ENCODE measurements around the gene PIGS. TPM values are rescaled to one million over a fixed set of nuclear protein-coding genes. Genes with fewer than 3 reads are reported as not detected.
A peak's percentile ranks its signal among the peaks of the same experiment; 100 is the strongest.

Gene PIGS
- total RNA-seq, 2 experiments from 2014 or later = 61.0 to 66.2 TPM

DNA sequence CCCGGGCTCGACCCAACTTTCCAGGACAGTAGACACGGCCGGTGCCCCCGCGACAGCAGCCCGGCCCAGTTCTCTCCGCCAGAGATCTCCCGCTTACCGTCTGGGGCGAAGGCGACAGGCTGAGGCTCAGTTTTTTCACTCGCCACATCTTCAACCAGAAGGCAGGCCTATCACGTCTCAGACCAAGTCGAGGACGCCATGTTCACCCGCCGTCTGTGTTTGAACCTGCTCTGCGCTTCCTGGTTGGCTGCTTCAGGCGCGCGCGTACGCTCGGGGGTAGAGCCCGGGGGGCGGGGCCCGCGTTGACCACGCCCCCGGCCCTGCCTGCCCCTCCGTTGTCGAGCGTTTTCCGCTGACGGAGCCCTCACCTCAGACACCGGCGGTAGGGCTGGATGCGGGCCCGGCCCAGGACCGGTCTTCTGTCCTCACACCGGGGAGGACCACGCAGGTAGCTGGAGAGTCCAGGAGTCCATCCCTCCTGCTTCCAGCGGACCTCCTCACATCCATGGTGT lies 27.5 kb upstream of the PIGS start, which contains the start of gene SPAG5:
TSS of gene SPAG5 (minus strand) at position 227 of the 512 bp plus-strand sequence. CDS start at position 148, 79 bp downstream.
- H3K27ac Mint-ChIP-seq = peak within 1 kb of the TSS; percentile 99

DNA sequence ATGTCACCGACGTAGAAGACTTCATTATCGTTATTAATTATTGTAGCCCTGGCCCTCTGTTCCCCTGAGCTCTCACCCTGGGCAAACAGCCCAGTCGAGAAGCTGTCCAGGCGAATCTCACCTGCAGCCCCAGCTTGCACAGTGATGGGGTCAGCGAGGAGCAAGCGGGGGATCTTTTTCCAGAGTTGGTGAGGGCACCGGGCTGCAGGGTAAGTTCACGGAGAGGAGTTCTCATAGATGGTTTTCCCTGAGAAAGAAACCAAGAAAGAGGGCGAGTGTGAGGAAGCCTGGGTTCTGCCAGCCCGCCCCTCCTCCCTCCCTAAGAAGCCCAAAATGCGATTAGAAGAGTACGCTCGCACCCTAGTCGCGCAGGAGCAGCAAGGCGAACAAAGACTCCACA lies 27.1 kb upstream of the PIGS start:
- Mint-ChIP-seq H3K4me3 (peak overlapping the region; percentile 92), H3K27ac (peak overlapping the region; percentile 99), H3K9me3 (ENCODE audit: low read depth) (no peaks in the 10 kb centered on the region), H3K36me3 (peaks cover 13% of the 10 kb centered on the region), H3K4me1 (peaks cover 21% of the 10 kb centered on the region), H3K27me3 (no peaks in the 10 kb centered on the region)
- CTCF ChIA-PET = interaction anchor here (0.7 to 1.5 kb wide), 9 partner anchors 14 to 63 kb away, joined by 3 to 5 read pairs (median 4); partner anchors contain the start of genes ALDOC, BLTP2, SDF2 and SUPT6H
- no peak for ATAC-seq
- DNase-seq = no peak

More for the DNA sequence above, 27.5 kb upstream of the PIGS start, which contains the start of gene SPAG5:
- peaks cover 20% of the 10 kb centered on the region for H3K4me1 Mint-ChIP-seq
- peaks cover 12% of the 10 kb centered on the region for H3K36me3 Mint-ChIP-seq
- DNase-seq = peak; percentile 96
- CTCF ChIA-PET = interaction anchor here (0.9 to 1.5 kb wide), 9 partner anchors 14 to 63 kb away, joined by 3 to 8 read pairs (median 4); partner anchors contain the start of genes ALDOC, BLTP2, SDF2 and SUPT6H
- H3K4me3 Mint-ChIP-seq = peak within 1 kb of the TSS; percentile 92
- peak; percentile 93 for ATAC-seq
- H3K27me3 Mint-ChIP-seq = no peaks in the 10 kb centered on the region
- H3K9me3 Mint-ChIP-seq (ENCODE audit: low read depth) = no peaks in the 10 kb centered on the region

DNA sequence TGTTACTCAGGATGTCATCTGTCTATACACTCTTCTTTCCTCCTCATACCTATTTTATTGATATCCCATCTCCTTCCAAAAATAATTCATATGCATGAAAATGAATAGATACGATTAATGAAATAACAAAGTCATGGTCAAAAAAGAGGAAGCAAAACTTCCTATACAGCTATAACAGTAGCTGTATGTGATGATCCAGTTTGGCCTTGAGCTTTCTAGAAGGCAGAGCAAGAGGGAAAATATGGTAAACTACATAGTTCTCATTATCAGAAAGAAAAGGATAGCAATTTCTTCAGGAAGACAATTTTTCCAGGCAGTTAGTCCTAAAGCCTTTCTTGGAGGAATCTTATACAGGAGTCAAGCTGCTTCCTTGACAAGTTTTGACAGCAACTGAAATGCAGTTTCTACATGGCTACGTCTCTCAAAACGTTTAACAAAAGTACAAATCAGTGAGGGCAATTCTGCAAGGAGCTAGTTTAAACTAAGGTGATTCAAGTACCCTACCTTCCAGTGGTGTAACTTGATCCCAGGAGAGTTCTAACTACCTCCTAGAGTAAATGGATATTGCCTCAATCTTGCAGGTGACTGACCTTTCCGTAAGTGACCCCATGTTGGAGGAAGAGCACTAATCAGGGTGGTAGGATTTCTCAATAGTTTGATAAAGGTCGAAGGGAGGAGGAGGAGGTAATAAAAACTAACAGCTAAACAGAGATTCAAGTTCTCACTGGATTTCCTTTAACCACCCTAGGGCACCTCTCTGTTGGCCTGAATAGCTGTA lies 26.5 kb upstream of the PIGS start:
- no peak for DNase-seq
- Mint-ChIP-seq H3K36me3 (peaks cover 19% of the 10 kb centered on the region), H3K9me3 (ENCODE audit: low read depth) (no peaks in the 10 kb centered on the region), H3K4me1 (peaks cover 25% of the 10 kb centered on the region), H3K27me3 (no peaks in the 10 kb centered on the region), H3K4me3 (peak overlapping the region; percentile 92), H3K27ac (peak overlapping the region; percentile 99)
- CTCF ChIA-PET = interaction anchor here (0.7 to 1.5 kb wide), 8 partner anchors 15 to 64 kb away, joined by 3 to 5 read pairs (median 4); partner anchors contain the start of genes ALDOC, BLTP2, SDF2 and SUPT6H
- no peak for ATAC-seq

DNA sequence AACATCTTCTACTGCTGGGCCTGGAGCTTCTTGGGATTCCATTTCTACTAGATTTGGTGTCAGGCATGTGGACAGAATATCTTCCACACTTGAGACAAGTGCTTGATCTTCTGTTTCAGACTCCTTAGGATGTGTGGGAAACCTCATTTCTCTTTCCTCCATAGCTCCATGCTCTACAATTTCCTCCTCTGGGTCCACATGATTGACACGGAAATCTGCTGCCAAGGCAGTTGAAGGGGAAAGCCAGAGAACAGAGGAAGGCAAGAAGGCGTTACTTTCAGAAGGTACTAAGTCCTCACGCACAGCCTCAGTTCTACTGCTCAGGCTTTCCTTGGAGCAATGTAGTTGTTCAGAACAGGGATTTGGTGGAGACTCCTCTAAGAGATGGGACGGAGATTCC lies 20.9 kb upstream of the PIGS start:
- Mint-ChIP-seq H3K36me3 (peaks cover 45% of the 10 kb centered on the region), H3K27ac (peak overlapping the region; percentile 9), H3K4me3 (no peak overlapping the region), H3K4me1 (peaks cover 13% of the 10 kb centered on the region), H3K27me3 (no peaks in the 10 kb centered on the region), H3K9me3 (ENCODE audit: low read depth) (no peaks in the 10 kb centered on the region)
- no peak for ATAC-seq
- CTCF ChIA-PET = interaction anchor here (1.2 kb wide), 1 partner anchor 310 kb away, joined by 3 read pairs; the partner anchor contains the start of gene DHRS13
- no peak for DNase-seq

DNA sequence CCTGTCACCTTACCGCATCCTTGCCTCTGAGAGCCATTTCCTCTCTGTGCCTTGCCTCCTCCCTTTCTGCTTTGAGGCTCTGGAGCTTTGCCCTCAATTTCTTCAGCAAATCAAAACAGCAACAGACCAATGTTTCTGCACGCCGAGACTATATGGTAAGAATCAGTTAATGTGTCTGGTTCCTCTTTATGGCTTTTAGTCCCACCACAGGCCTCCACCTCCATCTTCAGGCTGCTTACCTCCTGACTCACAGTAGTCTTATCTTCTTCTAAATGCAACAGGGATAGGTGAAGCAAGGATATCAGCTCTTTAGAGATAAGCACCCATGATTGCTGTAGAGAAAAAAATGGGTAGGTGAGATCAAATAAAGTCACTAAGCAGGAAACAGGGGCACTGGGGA lies 14.5 kb upstream of the PIGS start:
- H3K4me1 Mint-ChIP-seq = peaks cover 3% of the 10 kb centered on the region
- CTCF ChIA-PET = no interaction called here
- H3K27me3 Mint-ChIP-seq = no peaks in the 10 kb centered on the region
- H3K4me3 Mint-ChIP-seq = no peak overlapping the region
- DNase-seq (no peak), ATAC-seq (no peak)
- H3K27ac Mint-ChIP-seq = no peak overlapping the region
- no peaks in the 10 kb centered on the region for H3K9me3 Mint-ChIP-seq (ENCODE audit: low read depth)
- peaks cover 36% of the 10 kb centered on the region for H3K36me3 Mint-ChIP-seq

DNA sequence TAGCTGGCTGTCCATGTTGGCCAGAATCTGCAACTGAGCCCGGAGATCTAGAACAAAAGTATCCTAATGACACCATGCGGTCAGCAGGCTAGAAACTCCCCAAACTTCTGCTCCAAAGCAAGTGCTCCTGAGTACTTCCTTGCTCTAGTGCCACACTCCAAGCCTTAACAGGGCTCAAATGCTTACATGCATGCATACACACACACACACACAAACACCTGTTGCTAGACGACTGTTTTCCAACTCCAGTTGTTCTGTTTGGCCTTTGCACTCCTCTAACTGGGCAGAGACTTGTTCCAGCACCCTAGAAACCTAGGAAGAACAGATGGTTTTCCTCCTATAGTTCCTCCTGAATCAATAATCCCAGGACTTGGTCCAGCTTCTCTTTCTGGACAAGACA lies 13.1 kb upstream of the PIGS start:
- H3K9me3 Mint-ChIP-seq (ENCODE audit: low read depth) = no peaks in the 10 kb centered on the region
- H3K4me1 Mint-ChIP-seq = peaks cover 17% of the 10 kb centered on the region
- H3K4me3 Mint-ChIP-seq = no peak overlapping the region
- no peak for DNase-seq
- no peaks in the 10 kb centered on the region for H3K27me3 Mint-ChIP-seq
- H3K36me3 Mint-ChIP-seq = peaks cover 43% of the 10 kb centered on the region
- CTCF ChIA-PET = interaction anchor here (1.3 kb wide), 1 partner anchor 10 kb away, joined by 3 read pairs; no protein-coding TSS in a partner anchor
- H3K27ac Mint-ChIP-seq = no peak overlapping the region
- no peak for ATAC-seq

DNA sequence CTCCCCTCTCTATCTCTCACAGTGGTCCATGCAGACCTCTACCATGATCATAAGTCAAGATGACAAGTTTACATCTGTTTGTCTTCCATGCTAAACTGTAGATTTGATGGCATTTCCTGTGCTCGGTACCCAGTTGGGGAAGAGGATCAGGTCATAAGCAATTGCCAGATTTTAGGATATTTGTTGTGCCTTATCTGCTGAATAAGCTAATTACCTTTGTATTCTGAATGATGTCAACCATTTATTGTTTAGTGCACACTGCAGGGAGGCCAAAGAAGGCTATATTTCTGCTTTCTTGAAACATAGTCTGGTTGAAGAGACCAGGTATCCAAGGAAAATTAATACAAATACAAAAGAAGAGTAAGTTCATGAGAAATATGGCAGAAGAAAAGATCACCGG lies 11.2 kb upstream of the PIGS start:
- ATAC-seq (no peak), DNase-seq (no peak)
- Mint-ChIP-seq H3K36me3 (peaks cover 48% of the 10 kb centered on the region), H3K9me3 (ENCODE audit: low read depth) (no peaks in the 10 kb centered on the region), H3K4me3 (no peak overlapping the region), H3K27me3 (no peaks in the 10 kb centered on the region), H3K27ac (no peak overlapping the region), H3K4me1 (peaks cover 34% of the 10 kb centered on the region)
- CTCF ChIA-PET = no interaction called here

DNA sequence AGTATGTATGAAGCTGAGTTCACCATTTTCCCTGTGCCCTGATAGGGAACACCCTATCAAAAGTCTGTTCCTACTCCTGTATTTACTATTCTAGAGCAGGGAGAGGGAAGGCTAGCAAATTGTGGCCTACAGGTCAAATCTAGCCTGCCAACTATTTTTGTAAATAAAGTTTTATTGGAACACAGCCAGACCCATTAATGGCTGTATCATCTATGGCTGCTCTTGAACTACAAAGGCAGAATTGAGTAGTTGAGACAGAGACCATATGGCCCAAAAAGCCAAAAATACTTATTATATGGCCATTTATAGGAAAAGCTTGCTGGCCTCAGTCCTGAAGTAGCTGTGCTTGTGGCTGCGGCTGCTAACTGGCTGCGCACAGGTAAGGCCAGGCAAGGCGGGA lies 9.6 kb upstream of the PIGS start:
- no peak for ATAC-seq
- Mint-ChIP-seq H3K4me1 (peaks cover 43% of the 10 kb centered on the region), H3K9me3 (ENCODE audit: low read depth) (no peaks in the 10 kb centered on the region), H3K36me3 (peaks cover 47% of the 10 kb centered on the region), H3K4me3 (no peak overlapping the region), H3K27me3 (no peaks in the 10 kb centered on the region), H3K27ac (peak overlapping the region; percentile 28)
- DNase-seq = no peak
- CTCF ChIA-PET = interaction anchor here (1.5 kb wide), 1 partner anchor 11 kb away, joined by 3 read pairs; no protein-coding TSS in a partner anchor

DNA sequence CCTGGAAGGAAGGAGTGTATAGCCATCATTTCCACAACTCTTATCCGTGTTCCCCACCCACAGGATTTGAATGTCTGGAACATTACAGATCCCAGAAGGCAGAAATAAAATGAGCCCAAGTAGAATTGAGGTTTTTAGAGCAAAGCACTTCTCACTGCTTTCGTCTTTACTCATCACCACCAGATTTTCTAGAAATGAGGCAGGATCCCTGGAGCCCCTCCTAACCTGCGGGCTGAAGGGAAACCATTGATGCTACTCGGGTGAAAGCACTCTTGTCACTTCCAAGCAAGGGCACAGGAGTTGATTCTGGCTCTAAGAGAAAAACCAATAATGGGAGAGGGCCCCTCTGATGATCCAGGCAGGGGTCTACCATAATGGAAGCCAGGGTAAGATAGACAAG lies 8.2 kb upstream of the PIGS start:
- H3K27ac Mint-ChIP-seq = peak overlapping the region; percentile 85
- peak; percentile 43 for ATAC-seq
- DNase-seq = peak; percentile 84
- peak overlapping the region; percentile 8 for H3K4me3 Mint-ChIP-seq
- H3K9me3 Mint-ChIP-seq (ENCODE audit: low read depth) = no peaks in the 10 kb centered on the region
- CTCF ChIA-PET = interaction anchor here (1.0 to 5.4 kb wide), 2 partner anchors 14 to 30 kb away, joined by 3 to 28 read pairs; no protein-coding TSS in a partner anchor
- no peaks in the 10 kb centered on the region for H3K27me3 Mint-ChIP-seq
- H3K4me1 Mint-ChIP-seq = peaks cover 50% of the 10 kb centered on the region
- peaks cover 43% of the 10 kb centered on the region for H3K36me3 Mint-ChIP-seq

DNA sequence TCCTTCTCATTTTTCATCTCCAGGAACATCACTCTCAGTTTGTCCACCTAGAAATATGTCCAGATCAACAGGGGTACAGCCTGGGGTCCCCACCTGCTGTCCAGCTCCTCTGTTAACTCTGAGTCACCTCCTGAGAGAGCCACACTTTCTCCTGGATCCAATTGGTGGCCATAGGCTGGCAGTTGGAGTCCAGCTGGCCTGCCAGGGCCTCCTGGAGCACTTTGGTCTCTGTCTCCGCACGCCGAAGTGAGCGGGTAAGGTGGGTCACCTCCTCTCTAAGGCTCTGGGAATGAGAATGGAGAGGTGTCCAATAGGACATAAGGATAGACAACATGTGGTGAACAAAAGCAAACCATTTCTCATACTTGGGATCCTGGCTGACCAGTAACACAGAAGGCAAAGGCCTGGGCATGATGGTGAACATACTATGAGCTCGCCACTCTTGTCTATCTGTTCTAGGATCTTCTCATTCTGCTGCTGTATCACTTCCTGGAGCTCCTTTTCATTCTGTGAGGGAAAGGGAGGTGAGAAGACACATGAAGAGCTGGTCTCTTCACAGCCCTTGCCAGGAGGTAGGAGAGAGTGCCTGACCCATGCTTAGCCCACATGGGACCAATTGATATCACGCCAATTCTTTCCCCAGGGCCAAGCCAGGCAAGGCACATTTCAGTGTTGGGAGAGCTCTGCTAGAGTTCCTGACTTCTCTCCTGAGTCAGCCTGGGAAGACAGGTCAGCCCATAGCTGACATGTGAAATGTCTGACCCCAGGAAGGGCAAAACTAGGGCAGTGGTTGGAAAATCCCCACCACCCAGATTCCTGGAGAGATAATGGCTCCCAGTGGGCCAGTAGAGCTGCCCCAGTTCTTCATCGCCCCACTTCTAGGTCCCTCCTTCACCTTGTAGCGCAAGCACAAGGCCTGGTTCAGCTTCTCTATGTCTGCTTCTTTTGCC lies 7.2 kb upstream of the PIGS start:
- peaks cover 49% of the 10 kb centered on the region for H3K36me3 Mint-ChIP-seq

DNA sequence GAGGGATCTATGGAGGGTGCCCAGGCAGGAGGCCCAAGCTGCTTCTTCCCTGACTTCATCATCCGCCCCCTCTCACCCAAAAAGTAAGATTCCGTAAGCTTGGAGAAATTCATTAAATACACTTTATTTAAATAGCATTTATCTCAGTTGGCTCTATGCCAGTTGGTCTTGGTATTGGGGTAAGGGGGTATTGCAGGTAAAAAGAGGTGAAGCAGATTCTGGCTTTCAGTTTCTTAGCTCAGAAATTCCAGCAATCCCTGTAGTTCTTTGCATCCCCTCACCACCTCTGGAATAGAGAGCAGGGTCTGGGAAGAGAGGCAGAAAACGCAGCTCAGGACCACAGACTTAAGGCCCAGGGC lies 6.1 kb upstream of the PIGS start:
- Mint-ChIP-seq H3K27ac (peak overlapping the region; percentile 83), H3K27me3 (no peaks in the 10 kb centered on the region), H3K36me3 (peaks cover 49% of the 10 kb centered on the region), H3K4me3 (no peak overlapping the region), H3K9me3 (ENCODE audit: low read depth) (no peaks in the 10 kb centered on the region), H3K4me1 (peaks cover 54% of the 10 kb centered on the region)
- ATAC-seq (no peak), DNase-seq (no peak)
- CTCF ChIA-PET = interaction anchor here (0.9 to 5.4 kb wide), 6 partner anchors 21 to 67 kb away, joined by 3 to 28 read pairs (median 4); no protein-coding TSS in a partner anchor

More for the DNA sequence above, 7.2 kb upstream of the PIGS start:
- Mint-ChIP-seq H3K4me3 (no peak overlapping the region), H3K27ac (peak overlapping the region; percentile 85), H3K4me1 (peaks cover 50% of the 10 kb centered on the region), H3K27me3 (no peaks in the 10 kb centered on the region), H3K9me3 (ENCODE audit: low read depth) (no peaks in the 10 kb centered on the region)
- ATAC-seq (no peak), DNase-seq (no peak)
- CTCF ChIA-PET = interaction anchor here (0.9 to 5.4 kb wide), 4 partner anchors 15 to 45 kb away, joined by 3 to 28 read pairs (median 3); no protein-coding TSS in a partner anchor

DNA sequence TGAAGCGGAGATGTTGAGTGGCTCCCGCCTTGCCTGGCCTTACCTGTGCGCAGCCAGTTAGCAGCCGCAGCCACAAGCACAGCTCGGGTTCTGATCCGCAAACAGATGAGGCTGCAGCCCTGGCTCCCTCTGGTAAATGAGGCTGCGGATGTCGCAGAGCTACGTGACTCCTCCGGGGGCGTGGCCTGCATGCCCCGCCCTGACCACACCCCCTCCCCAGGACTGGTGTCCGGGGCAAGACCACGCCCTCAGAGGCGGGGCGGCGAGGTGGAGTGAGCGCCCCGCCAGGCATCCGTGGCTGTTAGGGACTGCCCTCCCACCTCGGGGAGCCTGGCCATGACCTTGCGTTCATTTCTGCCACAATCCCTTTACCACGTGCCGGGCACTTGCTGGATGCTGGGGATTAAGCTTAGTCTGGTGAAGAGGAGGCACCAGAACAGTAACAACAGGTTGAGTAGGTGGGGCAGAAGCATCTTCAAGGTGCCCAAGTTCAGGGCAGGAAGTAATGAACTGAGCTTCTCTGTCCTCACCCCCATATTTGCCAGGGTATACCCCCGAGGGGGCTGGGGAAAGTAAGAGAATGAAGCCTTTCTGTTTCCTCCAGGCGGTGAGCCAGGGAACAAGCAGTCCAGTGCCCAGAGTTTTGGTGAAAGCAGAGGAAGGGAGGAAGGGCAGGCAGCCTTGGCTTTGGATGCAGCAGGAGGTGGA lies 5.6 kb upstream of the PIGS start, which contains the start of gene ALDOC:
TSS of gene ALDOC (minus strand) at position 138 of the 708 bp plus-strand sequence. CDS start 1,363 bp downstream, outside the sequence.
- Mint-ChIP-seq H3K4me3 (peak within 1 kb of the TSS; percentile 81), H3K36me3 (peaks cover 49% of the 10 kb centered on the region), H3K4me1 (peaks cover 59% of the 10 kb centered on the region), H3K27ac (peak within 1 kb of the TSS; percentile 83), H3K27me3 (no peaks in the 10 kb centered on the region), H3K9me3 (ENCODE audit: low read depth) (no peaks in the 10 kb centered on the region)
- ATAC-seq (peak; percentile 92), DNase-seq (peak; percentile 98)
- CTCF ChIA-PET = interaction anchor here (0.9 to 5.4 kb wide), 7 partner anchors 21 to 67 kb away, joined by 3 to 28 read pairs (median 4); no protein-coding TSS in a partner anchor
